Fibroblast of gingiva (primary cell): ENCODE results near the gene EXOC1L.

Experiments used
- DNase-seq: peaks from one replicate; pipeline ENCODE4 v3.0.0-alpha.2; 2011; ENCODE audit warnings: low read depth

The EXOC1L gene

DNA sequence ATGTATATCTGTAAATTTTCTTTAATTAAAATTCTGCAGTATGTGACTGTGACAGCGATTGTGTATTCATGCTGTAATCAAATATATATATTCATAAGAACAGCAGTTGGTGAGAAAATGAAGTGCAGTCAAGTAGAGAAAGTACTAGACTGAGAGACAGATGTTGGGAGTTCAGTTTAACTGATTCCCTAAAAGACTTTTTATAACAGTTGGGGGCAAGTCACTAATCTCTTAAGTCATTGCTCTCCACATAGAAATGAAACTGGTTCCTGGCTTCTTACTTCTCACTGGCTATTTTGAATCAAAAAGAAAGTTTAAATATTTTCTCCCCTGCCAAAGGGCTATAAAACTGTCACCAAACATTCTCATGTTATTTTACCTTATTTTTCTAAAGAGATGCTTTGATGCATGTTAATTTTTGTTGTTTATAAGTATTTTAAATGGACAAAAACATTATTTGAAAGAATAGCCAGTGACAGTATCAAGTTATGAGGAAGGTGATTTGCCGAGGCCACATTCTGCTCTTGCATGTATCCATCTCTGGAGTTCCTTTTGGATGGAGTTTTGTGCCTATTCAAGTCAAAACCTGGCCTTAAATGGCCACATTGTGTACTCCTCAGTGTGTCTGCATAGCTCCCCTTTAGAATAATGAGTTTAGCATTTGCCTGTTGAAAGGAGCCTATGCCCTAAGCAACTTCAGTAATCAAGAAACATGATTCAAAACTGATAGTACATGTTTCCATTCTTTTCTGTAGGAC, 64.7 kb downstream of the EXOC1L start:
- DNase-seq = no peak

DNA sequence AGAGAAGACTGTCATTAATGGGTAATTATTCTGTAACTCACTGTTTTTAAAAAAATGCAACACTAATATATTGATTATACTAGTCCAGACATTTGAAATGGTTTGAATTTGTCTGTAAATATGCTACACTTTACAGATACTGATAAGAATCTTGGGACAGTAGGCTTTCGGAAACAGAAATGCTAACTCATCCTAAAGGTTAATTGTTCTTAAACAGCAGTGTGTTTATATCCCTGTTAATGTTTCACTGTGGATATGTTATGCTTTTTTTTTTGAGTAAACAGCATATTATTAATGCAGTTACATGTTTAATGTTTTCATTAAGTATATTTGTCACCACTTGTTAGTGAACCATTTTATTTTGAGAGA, 65.2 kb downstream of the EXOC1L start:
- no peak for DNase-seq
